GM23248 (cell line): ENCODE measurements around the gene CYP27A1. TPM values are rescaled to one million over a fixed set of nuclear protein-coding genes. Genes with fewer than 3 reads are reported as not detected.

Source experiments
- DNase-seq: peaks from one replicate; pipeline ENCODE4 v3.0.0-alpha.2; 2015
- H2AFZ ChIP-seq: fragments of 200-600 bp; sonication (generic); 2 replicates; pipeline ENCODE4 v1.6.1; 2016; ENCODE audit warnings: antibody characterized with exemption
- H3F3A ChIP-seq: fragments of 200-600 bp; sonication (generic); 2 replicates; pipeline ENCODE4 v1.6.1; 2016; ENCODE audit warnings: mild to moderate bottlenecking, antibody characterized with exemption, mixed run types; ENCODE audit not compliant: insufficient read depth
- H3K27ac ChIP-seq: fragments of 200-600 bp; sonication (generic); 2 replicates; pipeline ENCODE4 v1.5.1; 2016; ENCODE audit warnings: mild to moderate bottlenecking
- H3K27me3 ChIP-seq: fragments of 200-600 bp; sonication (generic); replicated peaks from 2 replicates; pipeline ENCODE4 v1.6.1; 2016; ENCODE audit warnings: mild to moderate bottlenecking; ENCODE audit not compliant: insufficient read depth
- H3K36me3 ChIP-seq: fragments of 200-600 bp; sonication (generic); 2 replicates; pipeline ENCODE4 v1.6.1; 2016; ENCODE audit warnings: low read depth, mild to moderate bottlenecking
- H3K4me1 ChIP-seq: fragments of 200-600 bp; sonication (generic); 2 replicates; pipeline ENCODE4 v1.6.1; 2016; ENCODE audit warnings: mild to moderate bottlenecking; ENCODE audit not compliant: insufficient read depth
- H3K4me2 ChIP-seq: fragments of 200-600 bp; sonication (generic); one replicate; pipeline ENCODE4 v1.6.1; 2016; ENCODE audit warnings: mild to moderate bottlenecking; ENCODE audit not compliant: unreplicated experiment
- H3K4me3 ChIP-seq: fragments of 200-600 bp; sonication (generic); 2 replicates; pipeline ENCODE4 v1.5.1; 2016; ENCODE audit warnings: mild to moderate bottlenecking
- H3K79me2 ChIP-seq: fragments of 200-600 bp; sonication (generic); 2 replicates; pipeline ENCODE4 v1.6.1; 2016; ENCODE audit warnings: mild to moderate bottlenecking; ENCODE audit not compliant: insufficient read depth
- H3K9ac ChIP-seq: fragments of 200-600 bp; sonication (generic); 2 replicates; pipeline ENCODE4 v1.6.1; 2016; ENCODE audit warnings: mild to moderate bottlenecking
- H3K9me2 ChIP-seq: fragments of 200-600 bp; sonication (generic); 2 replicates; pipeline ENCODE4 v1.6.1; 2016; ENCODE audit warnings: mixed run types, mild to moderate bottlenecking, moderate library complexity; ENCODE audit not compliant: insufficient read depth
- H3K9me3 ChIP-seq: fragments of 200-600 bp; sonication (generic); one replicate; pipeline ENCODE4 v1.6.1; 2017; ENCODE audit warnings: low read depth
- H4K20me1 ChIP-seq: fragments of 200-600 bp; sonication (generic); 2 replicates; pipeline ENCODE4 v1.6.0; 2016; ENCODE audit not compliant: insufficient read depth
- EZH2 ChIP-seq: fragments of 200-600 bp; sonication (generic); IDR thresholded peaks from 2 replicates; pipeline ENCODE4 v1.6.1; 2018; ENCODE audit warnings: antibody characterized with exemption, mild to moderate bottlenecking; ENCODE audit not compliant: insufficient read depth, poor library complexity, severe bottlenecking
- EZH2phosphoT487 ChIP-seq: fragments of 200-600 bp; sonication (generic); IDR thresholded peaks from 2 replicates; pipeline ENCODE4 v1.6.1; 2018; ENCODE audit warnings: antibody characterized with exemption, moderate library complexity, mild to moderate bottlenecking, low read depth; ENCODE audit not compliant: insufficient read depth
- WGBS, 2 experiments: methylation state at CpG; one replicate each; pipeline ENCODE4 v1.1.6; 2015 to 2017; ENCODE audit warnings: low lambda C conversion rate in 2 of 2, low coverage in 1 of 2; ENCODE audit errors: missing lambda C conversion rate in 2 of 2; 5-methylcytosine and 5-hydroxymethylcytosine counted together
- in situ Hi-C: fragments of 300-500 bp; cut with MboI; formaldehyde crosslinking; loops from 2 replicates; pipeline ENCODE4 v1.15.0; 2020
- polyA plus RNA-seq: library from polyadenylated mRNA; unstranded; fragments of >200 nt; fragmentation: Nextera tagmentation; extraction: Ambion mirVana; gene quantifications from 2 replicates; pipeline ENCODE4 v1.2.1, GENCODE V29; 2016
- total RNA-seq: library from RNA; depleted of rRNA; stranded (reverse); fragments of >200 nt; shearing (Covaris generic); gene quantifications from 2 replicates; pipeline ENCODE4 v1.2.3, GENCODE V29; 2014

CYP27A1 gene
- total and polyA plus RNA-seq, 2 experiments from 2014 or later = 2.9 to 4.1 TPM

- no peak overlapping the region for H2AFZ ChIP-seq
Observed at GRCh38 chr2:218783688-218784087, 1.7 kb downstream of the CYP27A1 start.

GRCh38 chr2:218785103-218785502 lies 3.2 kb downstream of the CYP27A1 start:
- no peak overlapping the region for H2AFZ ChIP-seq
- no peaks in the 10 kb centered on the region for H3K27me3 ChIP-seq
- no peak overlapping the region for H3K9ac ChIP-seq
- H3K36me3 ChIP-seq = no peaks in the 10 kb centered on the region
- in situ Hi-C loops = no loop called here
- no peak overlapping the region for H3K4me3 ChIP-seq
- H3F3A ChIP-seq = no peaks in the 10 kb centered on the region
- no peak overlapping the region for H3K27ac ChIP-seq
- H3K4me2 ChIP-seq = no peak overlapping the region
- no peaks in the 10 kb centered on the region for H3K79me2 ChIP-seq
- WGBS, 2 experiments = 56 to 72% methylated on average over 1 of the region's 1 CpG
- no peaks in the 10 kb centered on the region for H4K20me1 ChIP-seq
- TF ChIP-seq EZH2phosphoT487 (no peak), EZH2 (no peak)
- H3K9me2 ChIP-seq = no peaks in the 10 kb centered on the region
- H3K4me1 ChIP-seq = no peaks in the 10 kb centered on the region
- no peaks in the 10 kb centered on the region for H3K9me3 ChIP-seq
- DNase-seq = no peak

More at GRCh38 chr2:218783688-218784087, 1.7 kb downstream of the CYP27A1 start:
- H3K79me2 ChIP-seq = no peaks in the 10 kb centered on the region
- DNase-seq = no peak
- in situ Hi-C loops = no loop called here
- no peaks in the 10 kb centered on the region for H3F3A ChIP-seq
- H4K20me1 ChIP-seq = no peaks in the 10 kb centered on the region
- no peak overlapping the region for H3K4me3 ChIP-seq
- no peaks in the 10 kb centered on the region for H3K4me1 ChIP-seq
- no peak overlapping the region for H3K27ac ChIP-seq
- TF ChIP-seq EZH2phosphoT487 (no peak), EZH2 (no peak)
- no peak overlapping the region for H3K4me2 ChIP-seq
- H3K9ac ChIP-seq = no peak overlapping the region
- no peaks in the 10 kb centered on the region for H3K9me2 ChIP-seq
- no peaks in the 10 kb centered on the region for H3K36me3 ChIP-seq
- H3K9me3 ChIP-seq = no peaks in the 10 kb centered on the region
- 98 to 99% methylated on average over 4 of the region's 4 CpGs for WGBS, 2 experiments
- H3K27me3 ChIP-seq = no peaks in the 10 kb centered on the region

- no peaks in the 10 kb centered on the region for H3K9me3 ChIP-seq
- in situ Hi-C loops = no loop called here
- no peak overlapping the region for H2AFZ ChIP-seq
- no peaks in the 10 kb centered on the region for H3K36me3 ChIP-seq
- no peaks in the 10 kb centered on the region for H3K27me3 ChIP-seq
- TF ChIP-seq EZH2 = no peak
- no peak for TF ChIP-seq EZH2phosphoT487
- H3K4me3 ChIP-seq = no peak overlapping the region
- no peak overlapping the region for H3K9ac ChIP-seq
- H4K20me1 ChIP-seq = no peaks in the 10 kb centered on the region
- H3K79me2 ChIP-seq = no peaks in the 10 kb centered on the region
- DNase-seq = no peak
- H3K4me2 ChIP-seq = no peak overlapping the region
- H3K9me2 ChIP-seq = no peaks in the 10 kb centered on the region
- H3F3A ChIP-seq = no peaks in the 10 kb centered on the region
- no peaks in the 10 kb centered on the region for H3K4me1 ChIP-seq
- 73 to 79% methylated on average over 3 of the region's 3 CpGs for WGBS, 2 experiments
- H3K27ac ChIP-seq = no peak overlapping the region
Observed at GRCh38 chr2:218786133-218786532, 4.2 kb downstream of the CYP27A1 start.

GRCh38 chr2:218788529-218789255 lies 6.7 kb downstream of the CYP27A1 start:
- Histone ChIP-seq H3K4me2 (no peak overlapping the region), H3K4me3 (no peak overlapping the region), H3K9ac (no peak overlapping the region), H3K9me3 (no peaks in the 10 kb centered on the region), H2AFZ (no peak overlapping the region), H3K9me2 (no peaks in the 10 kb centered on the region), H3K4me1 (no peaks in the 10 kb centered on the region), H4K20me1 (no peaks in the 10 kb centered on the region), H3K27ac (no peak overlapping the region), H3K79me2 (no peaks in the 10 kb centered on the region), H3K27me3 (no peaks in the 10 kb centered on the region), H3K36me3 (no peaks in the 10 kb centered on the region), H3F3A (no peaks in the 10 kb centered on the region)
- peak; percentile 21 for DNase-seq
- in situ Hi-C loops = no loop called here
- WGBS, 2 experiments = 76 to 81% methylated on average over 2 of the region's 2 CpGs
- no peak for TF ChIP-seq EZH2phosphoT487
- no peak for TF ChIP-seq EZH2

- TF ChIP-seq EZH2 (no peak), EZH2phosphoT487 (no peak)
- H3K79me2 ChIP-seq = no peaks in the 10 kb centered on the region
- H3K4me3 ChIP-seq = no peak overlapping the region
- no peaks in the 10 kb centered on the region for H3K9me2 ChIP-seq
- H3K4me1 ChIP-seq = no peaks in the 10 kb centered on the region
- H3K9ac ChIP-seq = no peak overlapping the region
- in situ Hi-C loops = no loop called here
- no peak overlapping the region for H3K27ac ChIP-seq
- 96 to 100% methylated on average over 1 of the region's 1 CpG for WGBS, 2 experiments
- DNase-seq = no peak
- H4K20me1 ChIP-seq = no peaks in the 10 kb centered on the region
- no peaks in the 10 kb centered on the region for H3F3A ChIP-seq
- no peaks in the 10 kb centered on the region for H3K27me3 ChIP-seq
- no peaks in the 10 kb centered on the region for H3K9me3 ChIP-seq
- H3K36me3 ChIP-seq = no peaks in the 10 kb centered on the region
- no peak overlapping the region for H2AFZ ChIP-seq
- H3K4me2 ChIP-seq = no peak overlapping the region
Observed at GRCh38 chr2:218792433-218792832, 10.5 kb downstream of the CYP27A1 start.
